Neural cell (in vitro differentiated cells): ENCODE results near the gene NHS.

Experiments used
- EP300 ChIP-seq: fragments of 450-650 bp; conservative IDR thresholded peaks from 2 replicates; pipeline ENCODE4 v1.6.1; 2014; ENCODE audit warnings: antibody characterized with exemption, mild to moderate bottlenecking, moderate library complexity; ENCODE audit not compliant: poor library complexity, severe bottlenecking
- EZH2 ChIP-seq: fragments of 200-600, 300-800 bp; shearing (Covaris generic), sonication (generic); IDR thresholded peaks from 2 replicates; pipeline ENCODE4 v1.6.1; 2014; ENCODE audit warnings: antibody characterized with exemption, low read length, borderline replicate concordance, mild to moderate bottlenecking; ENCODE audit not compliant: insufficient read depth, poor library complexity, severe bottlenecking
- MXI1 ChIP-seq: fragments of 450-650 bp; conservative IDR thresholded peaks from 2 replicates; pipeline ENCODE4 v1.6.1; 2014; ENCODE audit warnings: antibody characterized with exemption, mild to moderate bottlenecking; ENCODE audit not compliant: poor library complexity, severe bottlenecking
- POLR2AphosphoS5 ChIP-seq: IDR thresholded peaks from 2 replicates; pipeline ENCODE4 v1.6.1; 2012
- RAD21 ChIP-seq: fragments of 450-650 bp; conservative IDR thresholded peaks from 2 replicates; pipeline ENCODE4 v1.6.1; 2014; ENCODE audit warnings: antibody characterized with exemption, mild to moderate bottlenecking, moderate library complexity
- TAF1 ChIP-seq: IDR thresholded peaks from 2 replicates; pipeline ENCODE4 v1.6.1; 2012; ENCODE audit warnings: low read depth
- TF ChIP-seq, protein P1 (sequence below): fragments of 450-650 bp; IDR thresholded peaks from 2 replicates; pipeline ENCODE4 v1.5.1; 2014; ENCODE audit warnings: antibody characterized with exemption, mild to moderate bottlenecking, moderate library complexity; ENCODE audit not compliant: poor library complexity, severe bottlenecking
- TF ChIP-seq, protein P2 (sequence below): IDR thresholded peaks from 2 replicates; pipeline ENCODE4 v1.6.1; 2012; ENCODE audit warnings: borderline replicate concordance

DNA sequence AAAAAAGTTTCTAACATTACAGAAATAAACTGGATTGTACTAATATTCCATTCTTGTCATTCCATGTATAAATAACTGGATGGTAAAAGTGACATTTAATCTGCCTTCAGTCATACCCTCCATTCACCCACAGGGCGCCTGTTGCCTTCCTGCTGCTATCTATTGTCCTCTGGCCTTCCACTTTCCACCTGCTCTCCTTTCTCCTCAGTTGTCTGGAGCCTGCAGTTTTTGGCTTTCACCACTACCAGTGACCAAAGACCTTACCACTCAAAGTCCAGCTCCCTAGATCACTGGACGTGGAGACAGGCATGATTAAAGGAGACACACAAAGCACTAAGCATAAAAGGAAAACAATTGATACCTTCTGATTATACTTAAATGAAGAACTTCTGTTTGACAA lies 46.2 kb upstream of the NHS start:
- TF ChIP-seq, protein P1, sequence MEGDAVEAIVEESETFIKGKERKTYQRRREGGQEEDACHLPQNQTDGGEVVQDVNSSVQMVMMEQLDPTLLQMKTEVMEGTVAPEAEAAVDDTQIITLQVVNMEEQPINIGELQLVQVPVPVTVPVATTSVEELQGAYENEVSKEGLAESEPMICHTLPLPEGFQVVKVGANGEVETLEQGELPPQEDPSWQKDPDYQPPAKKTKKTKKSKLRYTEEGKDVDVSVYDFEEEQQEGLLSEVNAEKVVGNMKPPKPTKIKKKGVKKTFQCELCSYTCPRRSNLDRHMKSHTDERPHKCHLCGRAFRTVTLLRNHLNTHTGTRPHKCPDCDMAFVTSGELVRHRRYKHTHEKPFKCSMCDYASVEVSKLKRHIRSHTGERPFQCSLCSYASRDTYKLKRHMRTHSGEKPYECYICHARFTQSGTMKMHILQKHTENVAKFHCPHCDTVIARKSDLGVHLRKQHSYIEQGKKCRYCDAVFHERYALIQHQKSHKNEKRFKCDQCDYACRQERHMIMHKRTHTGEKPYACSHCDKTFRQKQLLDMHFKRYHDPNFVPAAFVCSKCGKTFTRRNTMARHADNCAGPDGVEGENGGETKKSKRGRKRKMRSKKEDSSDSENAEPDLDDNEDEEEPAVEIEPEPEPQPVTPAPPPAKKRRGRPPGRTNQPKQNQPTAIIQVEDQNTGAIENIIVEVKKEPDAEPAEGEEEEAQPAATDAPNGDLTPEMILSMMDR, result no peak
- TF ChIP-seq TAF1 (no peak), POLR2AphosphoS5 (no peak), EP300 (no peak), MXI1 (no peak), EZH2 (no peak), RAD21 (no peak)
- TF ChIP-seq, protein P2, sequence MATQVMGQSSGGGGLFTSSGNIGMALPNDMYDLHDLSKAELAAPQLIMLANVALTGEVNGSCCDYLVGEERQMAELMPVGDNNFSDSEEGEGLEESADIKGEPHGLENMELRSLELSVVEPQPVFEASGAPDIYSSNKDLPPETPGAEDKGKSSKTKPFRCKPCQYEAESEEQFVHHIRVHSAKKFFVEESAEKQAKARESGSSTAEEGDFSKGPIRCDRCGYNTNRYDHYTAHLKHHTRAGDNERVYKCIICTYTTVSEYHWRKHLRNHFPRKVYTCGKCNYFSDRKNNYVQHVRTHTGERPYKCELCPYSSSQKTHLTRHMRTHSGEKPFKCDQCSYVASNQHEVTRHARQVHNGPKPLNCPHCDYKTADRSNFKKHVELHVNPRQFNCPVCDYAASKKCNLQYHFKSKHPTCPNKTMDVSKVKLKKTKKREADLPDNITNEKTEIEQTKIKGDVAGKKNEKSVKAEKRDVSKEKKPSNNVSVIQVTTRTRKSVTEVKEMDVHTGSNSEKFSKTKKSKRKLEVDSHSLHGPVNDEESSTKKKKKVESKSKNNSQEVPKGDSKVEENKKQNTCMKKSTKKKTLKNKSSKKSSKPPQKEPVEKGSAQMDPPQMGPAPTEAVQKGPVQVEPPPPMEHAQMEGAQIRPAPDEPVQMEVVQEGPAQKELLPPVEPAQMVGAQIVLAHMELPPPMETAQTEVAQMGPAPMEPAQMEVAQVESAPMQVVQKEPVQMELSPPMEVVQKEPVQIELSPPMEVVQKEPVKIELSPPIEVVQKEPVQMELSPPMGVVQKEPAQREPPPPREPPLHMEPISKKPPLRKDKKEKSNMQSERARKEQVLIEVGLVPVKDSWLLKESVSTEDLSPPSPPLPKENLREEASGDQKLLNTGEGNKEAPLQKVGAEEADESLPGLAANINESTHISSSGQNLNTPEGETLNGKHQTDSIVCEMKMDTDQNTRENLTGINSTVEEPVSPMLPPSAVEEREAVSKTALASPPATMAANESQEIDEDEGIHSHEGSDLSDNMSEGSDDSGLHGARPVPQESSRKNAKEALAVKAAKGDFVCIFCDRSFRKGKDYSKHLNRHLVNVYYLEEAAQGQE, result no peak
